K562 (cell line): ENCODE measurements around the gene DNAAF8. TPM values are rescaled to one million over a fixed set of nuclear protein-coding genes. Genes with fewer than 3 reads are reported as not detected.

ENCODE experiments used
- KAT7 ChIP-seq: sonication (generic); formaldehyde crosslinking; IDR thresholded peaks from 2 replicates; pipeline ENCODE4 v1.8.0; 2022; ENCODE audit warnings: missing genetic modification reagents, mild to moderate bottlenecking, borderline replicate concordance
- MTA3 ChIP-seq: fragments of 450-650 bp; formaldehyde crosslinking; IDR thresholded peaks from 2 replicates; pipeline ENCODE4 v1.6.1; 2017; ENCODE audit warnings: mild to moderate bottlenecking, borderline replicate concordance
- PCBP1 ChIP-seq: fragments of 200-400 bp; formaldehyde crosslinking; IDR thresholded peaks from 2 replicates; pipeline ENCODE4 v1.6.1; 2018; ENCODE audit warnings: mild to moderate bottlenecking, low read depth, low read length; ENCODE audit not compliant: poor library complexity, severe bottlenecking
- POLR2H ChIP-seq: IDR thresholded peaks from 2 replicates; pipeline ENCODE4 v1.6.1; 2016; ENCODE audit warnings: missing genetic modification characterization, low read depth, mild to moderate bottlenecking, control low read depth, missing compliant biosample characterization, moderate library complexity
- ZNF263 ChIP-seq: sonication (generic); formaldehyde crosslinking; IDR thresholded peaks from 2 replicates; pipeline ENCODE4 v1.8.0; 2022; ENCODE audit warnings: mild to moderate bottlenecking, missing genetic modification reagents, borderline replicate concordance
- ZSCAN29 ChIP-seq: fragments of 450-650 bp; IDR thresholded peaks from 2 replicates; pipeline ENCODE4 v1.6.1; 2017
- polyA plus RNA-seq, 8 experiments: library from polyadenylated mRNA; depleted of rRNA in 4 of 8; stranded (reverse) in 5 of 8; unstranded in 3 of 8; fragments of >200 nt; fragmentation: Nextera tagmentation in 2 of 8; fragmentation: Illumina TruSeq in 1 of 8; extraction: Ambion mirVana in 2 of 8; extraction: Trizol in 1 of 8; gene quantifications; 2 replicates each; pipeline versions ENCODE4 v1.2.1 to v1.2.3, GENCODE V29; 2011 to 2014; ENCODE audit warnings: inconsistent platforms in 1 of 8, missing spikeins in 1 of 8
- total RNA-seq, 7 experiments: library from RNA; depleted of rRNA in 6 of 7; stranded (reverse); fragments of >200 nt in 6 of 7; fragmentation: Illumina TruSeq in 2 of 7; extraction: Trizol in 2 of 7; gene quantifications; 2 replicates each; pipeline versions ENCODE4 v1.2.1 to v1.2.3, GENCODE V29; 2011 to 2021; ENCODE audit warnings: low replicate concordance in 1 of 7
- TF ChIP-seq, protein P1 (sequence below), 2 experiments: fragments of 450-650 bp in 1 of 2; sonication (generic) in 1 of 2; formaldehyde crosslinking in 1 of 2; IDR thresholded peaks; 2 replicates each; pipeline versions ENCODE4 v1.7.1 to v1.9.0; 2016 to 2022; ENCODE audit warnings: inconsistent platforms in 1 of 2, mild to moderate bottlenecking in 1 of 2, missing genetic modification reagents in 1 of 2
- TF ChIP-seq, protein P2 (sequence below): fragments of 450-650 bp; IDR thresholded peaks from 2 replicates; pipeline ENCODE4 v1.6.1; 2018; ENCODE audit not compliant: partially characterized antibody

DNAAF8 gene
- total and polyA plus RNA-seq, 9 of the 15 experiments (the other 6 are each of a cell fraction or from before 2014, with no cell fraction given): 0.04 to 0.12 (median 0.10) TPM; not detected in 6

GRCh38 chr16:4733747-4734062, 632 bp upstream of the DNAAF8 start (continued):
- TF ChIP-seq KAT7 (CRISPR knock-in tag) (0 out of 2 replicates have a peak, but pooled peaks have one; percentile 17), ZNF263 (CRISPR knock-in tag) (0 out of 2 replicates have a peak, but pooled peaks have one; percentile 6), POLR2H (tag) (no peak), ZSCAN29 (peak; percentile 60; the same call in 1 of the 2 replicates), PCBP1 (peak; percentile 2), MTA3 (0 out of 2 replicates have a peak, but pooled peaks have one; percentile 41)
- TF ChIP-seq, protein P1, sequence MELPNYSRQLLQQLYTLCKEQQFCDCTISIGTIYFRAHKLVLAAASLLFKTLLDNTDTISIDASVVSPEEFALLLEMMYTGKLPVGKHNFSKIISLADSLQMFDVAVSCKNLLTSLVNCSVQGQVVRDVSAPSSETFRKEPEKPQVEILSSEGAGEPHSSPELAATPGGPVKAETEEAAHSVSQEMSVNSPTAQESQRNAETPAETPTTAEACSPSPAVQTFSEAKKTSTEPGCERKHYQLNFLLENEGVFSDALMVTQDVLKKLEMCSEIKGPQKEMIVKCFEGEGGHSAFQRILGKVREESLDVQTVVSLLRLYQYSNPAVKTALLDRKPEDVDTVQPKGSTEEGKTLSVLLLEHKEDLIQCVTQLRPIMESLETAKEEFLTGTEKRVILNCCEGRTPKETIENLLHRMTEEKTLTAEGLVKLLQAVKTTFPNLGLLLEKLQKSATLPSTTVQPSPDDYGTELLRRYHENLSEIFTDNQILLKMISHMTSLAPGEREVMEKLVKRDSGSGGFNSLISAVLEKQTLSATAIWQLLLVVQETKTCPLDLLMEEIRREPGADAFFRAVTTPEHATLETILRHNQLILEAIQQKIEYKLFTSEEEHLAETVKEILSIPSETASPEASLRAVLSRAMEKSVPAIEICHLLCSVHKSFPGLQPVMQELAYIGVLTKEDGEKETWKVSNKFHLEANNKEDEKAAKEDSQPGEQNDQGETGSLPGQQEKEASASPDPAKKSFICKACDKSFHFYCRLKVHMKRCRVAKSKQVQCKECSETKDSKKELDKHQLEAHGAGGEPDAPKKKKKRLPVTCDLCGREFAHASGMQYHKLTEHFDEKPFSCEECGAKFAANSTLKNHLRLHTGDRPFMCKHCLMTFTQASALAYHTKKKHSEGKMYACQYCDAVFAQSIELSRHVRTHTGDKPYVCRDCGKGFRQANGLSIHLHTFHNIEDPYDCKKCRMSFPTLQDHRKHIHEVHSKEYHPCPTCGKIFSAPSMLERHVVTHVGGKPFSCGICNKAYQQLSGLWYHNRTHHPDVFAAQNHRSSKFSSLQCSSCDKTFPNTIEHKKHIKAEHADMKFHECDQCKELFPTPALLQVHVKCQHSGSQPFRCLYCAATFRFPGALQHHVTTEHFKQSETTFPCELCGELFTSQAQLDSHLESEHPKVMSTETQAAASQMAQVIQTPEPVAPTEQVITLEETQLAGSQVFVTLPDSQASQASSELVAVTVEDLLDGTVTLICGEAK (IDR thresholded peaks at IDR 0.05): no peak
- TF ChIP-seq, protein P1 (CRISPR knock-in tag; IDR thresholded peaks at IDR 0.05): no peak
- TF ChIP-seq, protein P2, sequence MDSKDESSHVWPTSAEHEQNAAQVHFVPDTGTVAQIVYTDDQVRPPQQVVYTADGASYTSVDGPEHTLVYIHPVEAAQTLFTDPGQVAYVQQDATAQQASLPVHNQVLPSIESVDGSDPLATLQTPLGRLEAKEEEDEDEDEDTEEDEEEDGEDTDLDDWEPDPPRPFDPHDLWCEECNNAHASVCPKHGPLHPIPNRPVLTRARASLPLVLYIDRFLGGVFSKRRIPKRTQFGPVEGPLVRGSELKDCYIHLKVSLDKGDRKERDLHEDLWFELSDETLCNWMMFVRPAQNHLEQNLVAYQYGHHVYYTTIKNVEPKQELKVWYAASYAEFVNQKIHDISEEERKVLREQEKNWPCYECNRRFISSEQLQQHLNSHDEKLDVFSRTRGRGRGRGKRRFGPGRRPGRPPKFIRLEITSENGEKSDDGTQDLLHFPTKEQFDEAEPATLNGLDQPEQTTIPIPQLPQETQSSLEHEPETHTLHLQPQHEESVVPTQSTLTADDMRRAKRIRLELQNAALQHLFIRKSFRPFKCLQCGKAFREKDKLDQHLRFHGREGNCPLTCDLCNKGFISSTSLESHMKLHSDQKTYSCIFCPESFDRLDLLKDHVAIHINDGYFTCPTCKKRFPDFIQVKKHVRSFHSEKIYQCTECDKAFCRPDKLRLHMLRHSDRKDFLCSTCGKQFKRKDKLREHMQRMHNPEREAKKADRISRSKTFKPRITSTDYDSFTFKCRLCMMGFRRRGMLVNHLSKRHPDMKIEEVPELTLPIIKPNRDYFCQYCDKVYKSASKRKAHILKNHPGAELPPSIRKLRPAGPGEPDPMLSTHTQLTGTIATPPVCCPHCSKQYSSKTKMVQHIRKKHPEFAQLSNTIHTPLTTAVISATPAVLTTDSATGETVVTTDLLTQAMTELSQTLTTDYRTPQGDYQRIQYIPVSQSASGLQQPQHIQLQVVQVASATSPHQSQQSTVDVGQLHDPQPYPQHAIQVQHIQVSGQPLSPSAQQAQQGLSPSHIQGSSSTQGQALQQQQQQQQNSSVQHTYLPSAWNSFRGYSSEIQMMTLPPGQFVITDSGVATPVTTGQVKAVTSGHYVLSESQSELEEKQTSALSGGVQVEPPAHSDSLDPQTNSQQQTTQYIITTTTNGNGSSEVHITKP: no peak
